Measurements from ENCODE around the gene ZNF583.

The ZNF583 gene

DNA sequence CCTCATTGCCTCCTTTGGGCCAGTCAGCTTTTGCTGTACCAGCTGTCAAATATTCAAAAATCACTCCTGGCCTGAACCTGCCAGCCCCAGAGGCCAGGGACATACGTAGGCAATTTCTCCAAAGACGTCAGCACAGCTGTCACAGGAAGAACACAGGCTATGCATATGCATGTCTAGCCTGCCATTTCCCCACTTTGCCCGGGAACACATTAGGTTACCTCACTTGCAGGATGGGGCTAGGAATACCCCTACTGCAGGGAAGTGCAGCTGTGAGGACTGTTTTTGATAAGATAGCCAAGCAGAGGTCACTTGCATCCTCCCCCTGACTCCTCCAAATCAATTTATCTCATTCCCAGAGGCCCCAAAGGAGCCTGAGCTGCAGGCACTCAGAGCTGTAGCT is 70.2 kb downstream of the ZNF583 start:
- no peak for DNase-seq (ENCODE audit: low read depth)

GRCh38 chr19:56476093-56476492 is 72.0 kb downstream of the ZNF583 start:
- no peak for DNase-seq (ENCODE audit: low read depth)
